Measurements from ENCODE around the gene GPATCH1. TPM values are rescaled to one million over a fixed set of nuclear protein-coding genes. Genes with fewer than 3 reads are reported as not detected.

Gene GPATCH1
- total RNA-seq, 1 experiment from 2014 or later: 2.9 TPM

- peaks cover 12% of the 10 kb centered on the region for H3K79me2 ChIP-seq (ENCODE audit: low read length)
- H3K4me1 ChIP-seq (ENCODE audit: low read length): peaks cover 19% of the 10 kb centered on the region
- no peak for DNase-seq
- peak overlapping the region; percentile 83 for H3K9ac ChIP-seq (ENCODE audit: low read length)
- no peak overlapping the region for H2AFZ ChIP-seq (ENCODE audit: low read length)
- H3K27ac ChIP-seq (ENCODE audit: low read length): no peak overlapping the region
- H3K9me3 ChIP-seq (ENCODE audit: low read length): no peaks in the 10 kb centered on the region
- no peaks in the 10 kb centered on the region for H3K9me2 ChIP-seq (replicated peaks; ENCODE audit: insufficient read depth, low read length)
- H4K20me1 ChIP-seq (ENCODE audit: insufficient read depth, low read depth, low read length): no peaks in the 10 kb centered on the region; the same call in 1 of the 2 replicates
- no peaks in the 10 kb centered on the region for H3K36me3 ChIP-seq (ENCODE audit: insufficient read depth, low read length)
- peak overlapping the region; percentile 78 for H3K4me3 ChIP-seq (ENCODE audit: low read length)
- peak overlapping the region; percentile 92 for H3K4me2 ChIP-seq (ENCODE audit: low read depth, low read length, poor library complexity, severe bottlenecking)
- no peaks in the 10 kb centered on the region for H3K27me3 ChIP-seq (ENCODE audit: low read length)
Measured at GRCh38 chr19:33175156-33175782, 94.3 kb downstream of the GPATCH1 start.

GRCh38 chr19:33175886-33176669, 95.1 kb downstream of the GPATCH1 start:
- DNase-seq: peak; percentile 52
- Histone ChIP-seq H3K4me3 (ENCODE audit: low read length) (peak overlapping the region; percentile 78), H2AFZ (ENCODE audit: low read length) (peak overlapping the region; percentile 76; the same call in 1 of the 2 replicates)

GRCh38 chr19:33176670-33177416, 95.9 kb downstream of the GPATCH1 start:
- no peaks in the 10 kb centered on the region for H3K9me3 ChIP-seq (ENCODE audit: low read length)
- peak overlapping the region; percentile 78 for H3K4me3 ChIP-seq (ENCODE audit: low read length)
- peaks cover 19% of the 10 kb centered on the region for H3K4me1 ChIP-seq (ENCODE audit: low read length)
- no peaks in the 10 kb centered on the region for H3K36me3 ChIP-seq (ENCODE audit: insufficient read depth, low read length)
- peak overlapping the region; percentile 92 for H3K4me2 ChIP-seq (ENCODE audit: low read depth, low read length, poor library complexity, severe bottlenecking)
- peak; percentile 99 for DNase-seq
- H4K20me1 ChIP-seq (ENCODE audit: insufficient read depth, low read depth, low read length): no peaks in the 10 kb centered on the region; the same call in 1 of the 2 replicates
- H2AFZ ChIP-seq (ENCODE audit: low read length): peak overlapping the region; percentile 76; the same call in 1 of the 2 replicates
- H3K27me3 ChIP-seq (ENCODE audit: low read length): no peaks in the 10 kb centered on the region
- peak overlapping the region; percentile 83 for H3K9ac ChIP-seq (ENCODE audit: low read length)
- no peak overlapping the region for H3K27ac ChIP-seq (ENCODE audit: low read length)
- no peaks in the 10 kb centered on the region for H3K9me2 ChIP-seq (replicated peaks; ENCODE audit: insufficient read depth, low read length)
- H3K79me2 ChIP-seq (ENCODE audit: low read length): peaks cover 12% of the 10 kb centered on the region

More at GRCh38 chr19:33175886-33176669, 95.1 kb downstream of the GPATCH1 start:
- no peaks in the 10 kb centered on the region for H3K27me3 ChIP-seq (ENCODE audit: low read length)
- H4K20me1 ChIP-seq (ENCODE audit: insufficient read depth, low read depth, low read length): no peaks in the 10 kb centered on the region; the same call in 1 of the 2 replicates
- H3K9me3 ChIP-seq (ENCODE audit: low read length): no peaks in the 10 kb centered on the region
- no peaks in the 10 kb centered on the region for H3K9me2 ChIP-seq (replicated peaks; ENCODE audit: insufficient read depth, low read length)
- peaks cover 12% of the 10 kb centered on the region for H3K79me2 ChIP-seq (ENCODE audit: low read length)
- no peaks in the 10 kb centered on the region for H3K36me3 ChIP-seq (ENCODE audit: insufficient read depth, low read length)
- H3K4me1 ChIP-seq (ENCODE audit: low read length): peaks cover 19% of the 10 kb centered on the region
- peak overlapping the region; percentile 83 for H3K9ac ChIP-seq (ENCODE audit: low read length)
- H3K27ac ChIP-seq (ENCODE audit: low read length): no peak overlapping the region
- peak overlapping the region; percentile 92 for H3K4me2 ChIP-seq (ENCODE audit: low read depth, low read length, poor library complexity, severe bottlenecking)

GRCh38 chr19:33177417-33177979, 96.5 kb downstream of the GPATCH1 start:
- peak overlapping the region; percentile 67 for H3K4me3 ChIP-seq (ENCODE audit: low read length)
- peaks cover 12% of the 10 kb centered on the region for H3K79me2 ChIP-seq (ENCODE audit: low read length)
- no peaks in the 10 kb centered on the region for H3K36me3 ChIP-seq (ENCODE audit: insufficient read depth, low read length)
- H3K9me3 ChIP-seq (ENCODE audit: low read length): no peaks in the 10 kb centered on the region
- no peaks in the 10 kb centered on the region for H3K27me3 ChIP-seq (ENCODE audit: low read length)
- H3K9me2 ChIP-seq (replicated peaks; ENCODE audit: insufficient read depth, low read length): no peaks in the 10 kb centered on the region
- H3K4me2 ChIP-seq (ENCODE audit: low read depth, low read length, poor library complexity, severe bottlenecking): peak overlapping the region; percentile 92
- no peaks in the 10 kb centered on the region; the same call in 1 of the 2 replicates for H4K20me1 ChIP-seq (ENCODE audit: insufficient read depth, low read depth, low read length)
- H3K27ac ChIP-seq (ENCODE audit: low read length): no peak overlapping the region
- DNase-seq: no peak
- H2AFZ ChIP-seq (ENCODE audit: low read length): peak overlapping the region; percentile 68; the same call in 1 of the 2 replicates
- peak overlapping the region; percentile 67 for H3K9ac ChIP-seq (ENCODE audit: low read length)
- H3K4me1 ChIP-seq (ENCODE audit: low read length): peaks cover 19% of the 10 kb centered on the region

Small RNA genes within 50 kb of the gene (small RNA-seq; reads per million reads assigned to genes)
- not detected for gene AC008521.1
- not detected for gene AC008521.2

Other genes starting within 250 kb of the GPATCH1 start
- not detected in 2 replicates for gene SLC7A9, start 211.4 kb upstream of the GPATCH1 start, total RNA-seq (2014; rRNA removed; shearing (Covaris generic); ENCODE audit: low replicate concordance)
- gene CEP89, start 109.2 kb upstream of the GPATCH1 start, total RNA-seq (2014; rRNA removed; shearing (Covaris generic); ENCODE audit: low replicate concordance): 3.2 and 7.6 TPM in 2 replicates
- 4.4 and 10.5 TPM in 2 replicates for gene FAAP24, start 108.9 kb upstream of the GPATCH1 start, total RNA-seq (2014; rRNA removed; shearing (Covaris generic); ENCODE audit: low replicate concordance)
- gene RHPN2, start 16.3 kb upstream of the GPATCH1 start, total RNA-seq (2014; rRNA removed; shearing (Covaris generic); ENCODE audit: low replicate concordance): 2.8 and 4.3 TPM in 2 replicates
- gene WDR88, start 50.9 kb downstream of the GPATCH1 start, total RNA-seq (2014; rRNA removed; shearing (Covaris generic); ENCODE audit: low replicate concordance): not detected in 2 replicates
- not detected in 2 replicates for gene LRP3, start 113.1 kb downstream of the GPATCH1 start, total RNA-seq (2014; rRNA removed; shearing (Covaris generic); ENCODE audit: low replicate concordance)
- not detected in 2 replicates for gene SLC7A10, start 144.7 kb downstream of the GPATCH1 start, total RNA-seq (2014; rRNA removed; shearing (Covaris generic); ENCODE audit: low replicate concordance)
- gene CEBPA, start 221.4 kb downstream of the GPATCH1 start, total RNA-seq (2014; rRNA removed; shearing (Covaris generic); ENCODE audit: low replicate concordance): not detected in 2 replicates